Gastroesophageal sphincter (tissue), 3 donors: ENCODE measurements around the gene HOXB6.

Experiments
- EP300 ChIP-seq: sonication (generic); formaldehyde crosslinking; IDR thresholded peaks from one replicate; pipeline ENCODE4 v1.6.1; 2017; ENCODE audit warnings: antibody characterized with exemption, mild to moderate bottlenecking
- POLR2A ChIP-seq, 2 donors: fragments of 450-650 bp; IDR thresholded peaks; one replicate each; pipeline ENCODE4 v1.6.1; 2017; ENCODE audit warnings: antibody characterized with exemption in 2 of 2, mild to moderate bottlenecking in 2 of 2, moderate library complexity in 1 of 2
- POLR2AphosphoS5 ChIP-seq: sonication (generic); formaldehyde crosslinking; IDR thresholded peaks from one replicate; pipeline ENCODE4 v1.6.1; 2017; ENCODE audit warnings: antibody characterized with exemption
- TF ChIP-seq, protein P1 (sequence below), 4 experiments: fragments of 200-600 bp in 2 of 4; fragments of 450-650 bp in 2 of 4; sonication (generic) in 1 of 4; IDR thresholded peaks; one replicate each; pipeline ENCODE4 v1.5.1; 2017 to 2019; ENCODE audit warnings: antibody characterized with exemption in 4 of 4, mild to moderate bottlenecking in 2 of 4, moderate library complexity in 2 of 4

DNA sequence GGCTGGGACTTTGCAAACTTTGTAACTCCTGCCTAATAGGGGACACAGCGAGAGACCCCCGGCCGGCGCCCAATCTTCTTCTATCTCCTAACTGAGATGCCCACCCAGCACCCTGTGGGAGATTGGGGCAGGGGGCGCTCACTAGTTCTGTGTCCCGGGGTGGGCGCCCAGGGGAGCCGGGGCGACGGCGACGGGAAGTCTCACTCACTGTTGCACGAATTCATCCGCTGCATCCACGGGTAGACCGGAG is 7.3 kb downstream of the HOXB6 start:
- TF ChIP-seq POLR2AphosphoS5 (no peak), POLR2A (IDR thresholded peaks at IDR 0.05) (no peak), EP300 (no peak)
- TF ChIP-seq, protein P1, sequence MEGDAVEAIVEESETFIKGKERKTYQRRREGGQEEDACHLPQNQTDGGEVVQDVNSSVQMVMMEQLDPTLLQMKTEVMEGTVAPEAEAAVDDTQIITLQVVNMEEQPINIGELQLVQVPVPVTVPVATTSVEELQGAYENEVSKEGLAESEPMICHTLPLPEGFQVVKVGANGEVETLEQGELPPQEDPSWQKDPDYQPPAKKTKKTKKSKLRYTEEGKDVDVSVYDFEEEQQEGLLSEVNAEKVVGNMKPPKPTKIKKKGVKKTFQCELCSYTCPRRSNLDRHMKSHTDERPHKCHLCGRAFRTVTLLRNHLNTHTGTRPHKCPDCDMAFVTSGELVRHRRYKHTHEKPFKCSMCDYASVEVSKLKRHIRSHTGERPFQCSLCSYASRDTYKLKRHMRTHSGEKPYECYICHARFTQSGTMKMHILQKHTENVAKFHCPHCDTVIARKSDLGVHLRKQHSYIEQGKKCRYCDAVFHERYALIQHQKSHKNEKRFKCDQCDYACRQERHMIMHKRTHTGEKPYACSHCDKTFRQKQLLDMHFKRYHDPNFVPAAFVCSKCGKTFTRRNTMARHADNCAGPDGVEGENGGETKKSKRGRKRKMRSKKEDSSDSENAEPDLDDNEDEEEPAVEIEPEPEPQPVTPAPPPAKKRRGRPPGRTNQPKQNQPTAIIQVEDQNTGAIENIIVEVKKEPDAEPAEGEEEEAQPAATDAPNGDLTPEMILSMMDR (IDR thresholded peaks at IDR 0.05), result no peak
